ENCODE measurements around the gene AKAP13.

AKAP13 gene

GRCh38 chr15:85609492-85609891 lies 229.1 kb downstream of the AKAP13 start:
- no peak overlapping the region for H3K27ac ChIP-seq
- TF ChIP-seq ZFX (IDR thresholded peaks at IDR 0.05; ENCODE audit: borderline replicate concordance): no peak
- TF ChIP-seq, protein P1, sequence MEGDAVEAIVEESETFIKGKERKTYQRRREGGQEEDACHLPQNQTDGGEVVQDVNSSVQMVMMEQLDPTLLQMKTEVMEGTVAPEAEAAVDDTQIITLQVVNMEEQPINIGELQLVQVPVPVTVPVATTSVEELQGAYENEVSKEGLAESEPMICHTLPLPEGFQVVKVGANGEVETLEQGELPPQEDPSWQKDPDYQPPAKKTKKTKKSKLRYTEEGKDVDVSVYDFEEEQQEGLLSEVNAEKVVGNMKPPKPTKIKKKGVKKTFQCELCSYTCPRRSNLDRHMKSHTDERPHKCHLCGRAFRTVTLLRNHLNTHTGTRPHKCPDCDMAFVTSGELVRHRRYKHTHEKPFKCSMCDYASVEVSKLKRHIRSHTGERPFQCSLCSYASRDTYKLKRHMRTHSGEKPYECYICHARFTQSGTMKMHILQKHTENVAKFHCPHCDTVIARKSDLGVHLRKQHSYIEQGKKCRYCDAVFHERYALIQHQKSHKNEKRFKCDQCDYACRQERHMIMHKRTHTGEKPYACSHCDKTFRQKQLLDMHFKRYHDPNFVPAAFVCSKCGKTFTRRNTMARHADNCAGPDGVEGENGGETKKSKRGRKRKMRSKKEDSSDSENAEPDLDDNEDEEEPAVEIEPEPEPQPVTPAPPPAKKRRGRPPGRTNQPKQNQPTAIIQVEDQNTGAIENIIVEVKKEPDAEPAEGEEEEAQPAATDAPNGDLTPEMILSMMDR (IDR thresholded peaks at IDR 0.05): no peak

- no peak overlapping the region for H3K27ac ChIP-seq
- TF ChIP-seq, protein P1 (IDR thresholded peaks at IDR 0.05): no peak
- no peak for TF ChIP-seq ZFX (IDR thresholded peaks at IDR 0.05; ENCODE audit: borderline replicate concordance)
These were observed 231.0 kb downstream of the AKAP13 start for GRCh38 chr15:85611361-85611760.

DNA sequence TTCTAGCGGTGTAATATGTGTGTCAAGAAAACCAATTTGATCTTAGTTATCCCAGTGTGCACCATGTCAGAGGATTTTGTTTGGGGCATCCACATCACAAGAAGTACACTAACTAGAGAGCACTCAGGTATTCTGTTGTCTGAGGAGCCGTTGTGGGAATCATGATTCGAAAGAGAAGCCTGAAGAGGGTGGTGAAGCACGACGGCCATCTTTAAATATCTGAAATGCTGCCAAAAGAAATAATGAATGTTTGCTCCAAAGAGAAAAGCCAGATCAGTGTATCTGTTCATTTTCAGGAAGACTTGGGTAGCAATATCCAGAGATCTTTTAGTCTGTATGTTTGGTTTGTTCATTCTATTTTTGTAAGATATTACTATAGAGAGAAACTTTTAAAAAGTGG lies 233.7 kb downstream of the AKAP13 start:
- TF ChIP-seq, protein P1 (IDR thresholded peaks at IDR 0.05): no peak
- no peak for TF ChIP-seq ZFX (IDR thresholded peaks at IDR 0.05; ENCODE audit: borderline replicate concordance)
- H3K27ac ChIP-seq: no peak overlapping the region

GRCh38 chr15:85615930-85616329 lies 235.5 kb downstream of the AKAP13 start:
- H3K27ac ChIP-seq: no peak overlapping the region
- TF ChIP-seq ZFX (IDR thresholded peaks at IDR 0.05; ENCODE audit: borderline replicate concordance): no peak
- TF ChIP-seq, protein P1 (IDR thresholded peaks at IDR 0.05): peak; percentile 29; the same call in 1 of the 2 replicates

DNA sequence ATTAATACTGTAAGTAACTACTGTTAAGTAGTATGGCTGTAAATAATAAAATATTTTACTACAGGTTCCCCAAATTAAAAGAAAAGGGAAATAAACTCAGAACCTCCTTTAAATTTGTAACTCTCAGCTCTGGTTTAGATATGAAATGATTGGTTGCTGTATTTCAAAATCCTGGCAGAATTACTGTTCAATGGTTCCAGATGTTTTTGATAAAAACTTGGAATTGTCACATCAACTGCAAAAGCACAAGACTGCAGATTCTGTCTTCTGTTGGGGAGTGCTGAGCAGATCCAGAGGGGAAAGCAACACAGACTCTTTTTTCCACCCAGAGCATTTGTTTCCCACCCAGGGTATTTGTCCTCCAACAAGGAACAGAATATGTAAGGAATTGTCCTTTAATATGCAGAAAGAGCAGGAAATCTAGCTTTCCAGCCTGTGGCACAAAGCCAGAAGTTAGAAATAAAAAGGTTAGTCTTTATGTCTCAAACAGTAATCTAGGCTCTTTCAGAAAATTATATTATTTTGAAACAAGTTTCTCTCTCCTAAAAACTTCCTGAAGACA lies 236.2 kb downstream of the AKAP13 start:
- no peak overlapping the region for H3K27ac ChIP-seq
- TF ChIP-seq, protein P1 (IDR thresholded peaks at IDR 0.05): no peak
- no peak for TF ChIP-seq ZFX (IDR thresholded peaks at IDR 0.05; ENCODE audit: borderline replicate concordance)

DNA sequence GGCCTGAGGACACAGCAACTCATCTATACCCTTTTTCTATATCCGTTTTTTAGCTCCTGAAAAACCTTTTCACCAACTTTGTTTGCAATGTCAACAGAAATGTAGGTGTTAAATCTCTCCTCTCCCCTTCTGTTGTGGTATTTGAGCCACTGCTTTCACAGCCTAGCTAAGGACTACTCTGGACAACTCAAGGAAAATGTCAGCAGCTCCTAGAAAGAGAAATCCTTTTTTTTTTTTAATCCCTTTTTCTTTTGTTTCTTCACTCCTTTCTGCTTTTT lies 237.8 kb downstream of the AKAP13 start:
- TF ChIP-seq, protein P1 (IDR thresholded peaks at IDR 0.05): no peak
- no peak for TF ChIP-seq ZFX (IDR thresholded peaks at IDR 0.05; ENCODE audit: borderline replicate concordance)
- H3K27ac ChIP-seq: no peak overlapping the region

DNA sequence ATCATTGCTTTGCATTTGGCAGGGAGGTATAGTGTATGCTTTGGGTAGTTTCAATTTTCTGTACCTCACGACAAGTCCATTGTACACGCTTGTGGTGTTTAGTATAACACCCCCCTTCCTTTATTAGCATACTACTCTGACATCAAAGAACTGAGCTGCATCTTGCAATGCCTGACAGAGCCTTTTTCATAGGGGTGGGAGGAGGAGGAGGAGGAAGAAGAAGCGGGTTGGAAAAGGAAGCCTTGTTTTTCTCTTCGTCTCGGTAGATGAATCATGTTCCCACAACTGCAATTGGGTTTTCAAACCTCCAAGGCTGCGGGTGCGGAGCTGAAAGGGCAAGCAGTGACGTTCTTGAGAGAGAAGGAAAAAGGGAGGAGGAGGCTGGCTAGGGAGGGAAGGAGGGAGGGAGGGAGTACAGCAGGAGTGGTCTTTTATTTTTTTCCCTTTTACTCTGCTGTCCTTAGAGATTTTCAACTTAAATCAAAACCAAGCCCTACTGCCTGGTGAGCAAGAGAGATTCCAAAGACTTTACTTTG lies 238.6 kb downstream of the AKAP13 start:
- TF ChIP-seq ZFX (IDR thresholded peaks at IDR 0.05; ENCODE audit: borderline replicate concordance): no peak
- TF ChIP-seq, protein P1 (IDR thresholded peaks at IDR 0.05): no peak
- no peak overlapping the region for H3K27ac ChIP-seq

Measured in 22Rv1 (cell line).